Measurements from ENCODE around the gene NEDD8. TPM values are rescaled to one million over a fixed set of nuclear protein-coding genes. Genes with fewer than 3 reads are reported as not detected.
A peak's percentile ranks its signal among the peaks of the same experiment; 100 is the strongest.

NEDD8 gene
- total and polyA plus RNA-seq, 10 donors, result 98.6 to 237 (median 127) TPM

GRCh38 chr14:24235804-24236688 lies 3.9 kb upstream of the NEDD8 start:
- no peaks in the 10 kb centered on the region for H3K27me3 ChIP-seq (replicated peaks in 1 of 7)
- H3K4me1 ChIP-seq, result peaks cover 46 to 94% (median 66%) of the 10 kb centered on the region in 6 donors
- peak; percentile 45 for DNase-seq
- 92 to 96% (median 94%) methylated on average over 5 of the region's 5 CpGs for WGBS, 5 donors
- H3K9me3 ChIP-seq, result no peaks in the 10 kb centered on the region
- H3K4me3 ChIP-seq, result no peak overlapping the region
- intact Hi-C loops (cut with DNase I; ENCODE audit: low total_unique reads), result no loop called here
- TF ChIP-seq, protein P1, sequence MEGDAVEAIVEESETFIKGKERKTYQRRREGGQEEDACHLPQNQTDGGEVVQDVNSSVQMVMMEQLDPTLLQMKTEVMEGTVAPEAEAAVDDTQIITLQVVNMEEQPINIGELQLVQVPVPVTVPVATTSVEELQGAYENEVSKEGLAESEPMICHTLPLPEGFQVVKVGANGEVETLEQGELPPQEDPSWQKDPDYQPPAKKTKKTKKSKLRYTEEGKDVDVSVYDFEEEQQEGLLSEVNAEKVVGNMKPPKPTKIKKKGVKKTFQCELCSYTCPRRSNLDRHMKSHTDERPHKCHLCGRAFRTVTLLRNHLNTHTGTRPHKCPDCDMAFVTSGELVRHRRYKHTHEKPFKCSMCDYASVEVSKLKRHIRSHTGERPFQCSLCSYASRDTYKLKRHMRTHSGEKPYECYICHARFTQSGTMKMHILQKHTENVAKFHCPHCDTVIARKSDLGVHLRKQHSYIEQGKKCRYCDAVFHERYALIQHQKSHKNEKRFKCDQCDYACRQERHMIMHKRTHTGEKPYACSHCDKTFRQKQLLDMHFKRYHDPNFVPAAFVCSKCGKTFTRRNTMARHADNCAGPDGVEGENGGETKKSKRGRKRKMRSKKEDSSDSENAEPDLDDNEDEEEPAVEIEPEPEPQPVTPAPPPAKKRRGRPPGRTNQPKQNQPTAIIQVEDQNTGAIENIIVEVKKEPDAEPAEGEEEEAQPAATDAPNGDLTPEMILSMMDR (IDR thresholded peaks at IDR 0.05 in 8 of 11, conservative IDR thresholded peaks at IDR 0.05 in 3 of 11), result no peak
- peak in 1 of 3 donors; percentile 23 for TF ChIP-seq POLR2AphosphoS5 (IDR thresholded peaks at IDR 0.05)
- H3K27ac ChIP-seq, result peak overlapping the region in 2 of 8 donors; percentile 1 to 21
- H3K36me3 ChIP-seq, result peaks cover 3 to 74% (median 63%) of the 10 kb centered on the region in 6 donors

DNA sequence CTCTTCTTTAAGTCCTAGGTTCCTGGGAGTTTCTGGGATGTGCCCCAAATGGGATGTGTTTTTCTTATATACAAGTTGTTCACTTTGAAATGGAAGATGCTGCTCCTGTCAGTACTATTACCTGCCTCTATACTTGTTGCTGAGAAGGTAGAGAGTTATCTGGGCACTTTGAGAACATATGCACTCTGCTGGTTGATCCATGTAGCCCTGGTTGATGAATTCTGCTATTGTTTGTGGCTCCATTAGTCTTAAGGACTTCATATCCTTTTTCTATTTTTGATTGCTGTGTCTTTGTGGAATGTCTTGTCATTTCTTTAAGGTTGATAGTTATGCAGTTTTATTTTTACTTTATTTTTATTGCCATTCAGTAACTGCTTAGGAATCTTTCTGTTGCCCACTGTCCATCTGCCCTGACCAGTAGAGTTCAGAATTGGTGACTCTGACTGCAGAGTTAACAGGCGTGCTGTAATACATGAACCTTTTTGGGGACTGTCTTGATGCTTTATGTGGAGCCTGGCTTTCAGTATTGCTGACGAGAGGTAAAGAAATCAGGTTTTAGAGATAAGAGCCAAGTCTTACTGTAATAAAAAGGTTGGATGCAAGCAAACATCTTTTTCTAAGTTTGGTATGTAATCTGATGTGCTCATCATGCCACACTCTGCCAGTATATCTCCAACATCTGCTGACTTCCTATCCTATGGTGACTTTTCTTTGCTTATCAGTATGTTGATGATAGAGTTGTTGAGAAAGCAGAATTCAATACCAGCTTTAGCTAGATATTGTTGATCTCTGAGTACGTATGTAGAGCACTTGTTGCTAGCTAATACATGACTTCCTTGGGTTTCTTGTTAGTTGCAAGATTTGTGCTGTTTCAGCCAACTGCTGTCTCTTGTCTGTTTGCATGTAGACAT lies 2.2 kb upstream of the NEDD8 start:
- intact Hi-C loops (cut with DNase I; ENCODE audit: low total_unique reads), result no loop called here

GRCh38 chr14:24233538-24233866 lies 1.3 kb upstream of the NEDD8 start:
- Histone ChIP-seq H3K27ac (peak overlapping the region; percentile 89 to 99 (median 94)), H3K36me3 (peaks cover 0 to 49% (median 38%) of the 10 kb centered on the region in 6 donors), H3K4me1 (peaks cover 28 to 91% (median 55%) of the 10 kb centered on the region in 6 donors), H3K27me3 (replicated peaks in 1 of 7) (no peaks in the 10 kb centered on the region), H3K9me3 (no peaks in the 10 kb centered on the region), H3K4me3 (peak overlapping the region in 7 of 8 donors; percentile 77 to 96 (median 94))
- intact Hi-C loops (cut with DNase I; ENCODE audit: low total_unique reads), result no loop called here
- DNase-seq, result no peak
- WGBS, 5 donors, result 61 to 75% (median 67%) methylated on average over 2 of the region's 2 CpGs
- TF ChIP-seq, protein P1 (IDR thresholded peaks at IDR 0.05 in 8 of 11, conservative IDR thresholded peaks at IDR 0.05 in 3 of 11), result no peak
- TF ChIP-seq POLR2AphosphoS5 (IDR thresholded peaks at IDR 0.05) (no peak), POLR2A (IDR thresholded peaks at IDR 0.05) (no peak)

More for the DNA sequence above, 2.2 kb upstream of the NEDD8 start:
- WGBS, 5 donors, result 88 to 93% (median 90%) methylated on average over 3 of the region's 3 CpGs
- TF ChIP-seq, protein P1 (IDR thresholded peaks at IDR 0.05 in 8 of 11, conservative IDR thresholded peaks at IDR 0.05 in 3 of 11), result no peak
- TF ChIP-seq POLR2A (IDR thresholded peaks at IDR 0.05), result no peak
- no peak for TF ChIP-seq POLR2AphosphoS5 (IDR thresholded peaks at IDR 0.05)
- H3K9me3 ChIP-seq, result no peaks in the 10 kb centered on the region
- peaks cover 33 to 93% (median 61%) of the 10 kb centered on the region in 6 donors for H3K4me1 ChIP-seq
- no peaks in the 10 kb centered on the region for H3K27me3 ChIP-seq (replicated peaks in 1 of 7)
- peaks cover 3 to 57% (median 46%) of the 10 kb centered on the region in 6 donors for H3K36me3 ChIP-seq
- H3K27ac ChIP-seq, result peak overlapping the region in 5 of 8 donors; percentile 21 to 99 (median 95)
- DNase-seq, result no peak
- H3K4me3 ChIP-seq, result no peak overlapping the region

Data from spleen (tissue), 11 donors.